LHCN-M2 (cell line): ENCODE results near the gene PAN3. TPM values are rescaled to one million over a fixed set of nuclear protein-coding genes. Genes with fewer than 3 reads are reported as not detected.
A peak's percentile ranks its signal among the peaks of the same experiment; 100 is the strongest.

Source experiments
- DNase-seq: peaks from one replicate; pipeline ENCODE4 v3.0.0-alpha.2; 2012; ENCODE audit warnings: low read depth
- total RNA-seq: library from RNA; depleted of rRNA; stranded (reverse); fragments of >200 nt; gene quantifications from 2 replicates; pipeline ENCODE4 v1.2.3, GENCODE V29; 2014

PAN3 gene
- total RNA-seq, 1 experiment from 2014 or later = 13.0 TPM

DNA sequence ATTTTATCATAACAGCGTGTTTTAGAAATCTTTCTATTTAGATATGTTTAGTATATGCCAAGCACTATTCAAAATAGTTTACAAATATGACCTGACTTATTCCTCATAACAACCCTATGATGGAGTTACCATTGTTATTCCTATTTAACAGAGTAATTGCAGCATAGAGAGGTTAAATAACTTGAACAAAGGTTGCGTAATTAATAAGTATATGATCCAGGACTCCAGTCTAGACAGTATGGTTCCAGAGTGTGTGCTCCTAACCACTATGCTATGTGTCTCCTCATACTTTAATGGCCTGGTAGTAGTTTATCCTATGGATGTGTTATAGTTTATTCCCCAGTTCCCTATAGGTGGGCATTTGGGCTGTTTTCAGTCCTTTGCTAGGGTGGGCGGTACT, 145.3 kb downstream of the PAN3 start:
- no peak for DNase-seq

DNA sequence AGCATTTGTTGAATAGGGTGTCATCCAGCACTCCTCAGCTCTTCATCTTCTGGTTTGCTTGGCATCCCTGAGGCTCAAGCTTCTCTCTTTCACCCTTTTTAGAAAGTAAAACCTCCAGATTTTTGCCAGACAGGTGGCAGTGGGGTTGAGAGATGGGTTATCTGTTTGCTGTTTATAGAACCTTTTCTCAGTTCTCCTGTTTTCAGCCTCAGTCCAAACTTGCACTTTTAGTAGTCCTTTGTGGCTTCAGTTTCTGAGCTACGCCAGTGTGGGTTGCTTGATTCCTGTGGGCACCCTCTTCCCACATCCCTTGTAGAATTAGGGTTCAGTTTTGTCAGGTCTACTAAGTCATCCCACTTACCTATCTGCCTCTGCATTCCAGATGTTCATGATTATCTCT, 147.9 kb downstream of the PAN3 start:
- no peak for DNase-seq

GRCh38 chr13:28297341-28297740, 159.0 kb downstream of the PAN3 start:
- DNase-seq = no peak

GRCh38 chr13:28299916-28300315, 161.6 kb downstream of the PAN3 start:
- no peak for DNase-seq

- DNase-seq = no peak
These were observed 163.5 kb downstream of the PAN3 start for GRCh38 chr13:28301839-28302238.

DNA sequence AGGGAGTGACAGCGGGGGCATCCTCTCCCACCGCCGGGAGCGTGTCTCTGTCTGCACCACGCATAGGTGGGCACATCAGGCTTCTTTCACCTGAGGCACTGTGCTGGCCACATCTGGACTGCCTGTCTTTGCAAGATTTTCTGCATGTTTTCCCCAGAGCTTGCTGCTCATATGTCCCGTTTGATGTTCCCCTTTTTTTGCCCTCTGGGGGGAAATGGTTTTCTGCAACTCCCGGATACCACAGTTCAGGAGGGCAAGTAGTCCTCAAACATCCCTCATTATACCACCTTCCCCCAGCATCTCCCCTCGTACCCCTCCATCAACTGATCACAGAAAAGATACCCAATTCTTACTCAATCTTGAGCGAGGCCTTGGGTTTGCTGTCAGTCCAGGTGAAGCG, 168.0 kb downstream of the PAN3 start:
- DNase-seq = no peak

- DNase-seq = peak; percentile 16
These were observed 175.2 kb downstream of the PAN3 start for GRCh38 chr13:28313579-28313978.

GRCh38 chr13:28314879-28315278, 176.5 kb downstream of the PAN3 start:
- DNase-seq = no peak

DNA sequence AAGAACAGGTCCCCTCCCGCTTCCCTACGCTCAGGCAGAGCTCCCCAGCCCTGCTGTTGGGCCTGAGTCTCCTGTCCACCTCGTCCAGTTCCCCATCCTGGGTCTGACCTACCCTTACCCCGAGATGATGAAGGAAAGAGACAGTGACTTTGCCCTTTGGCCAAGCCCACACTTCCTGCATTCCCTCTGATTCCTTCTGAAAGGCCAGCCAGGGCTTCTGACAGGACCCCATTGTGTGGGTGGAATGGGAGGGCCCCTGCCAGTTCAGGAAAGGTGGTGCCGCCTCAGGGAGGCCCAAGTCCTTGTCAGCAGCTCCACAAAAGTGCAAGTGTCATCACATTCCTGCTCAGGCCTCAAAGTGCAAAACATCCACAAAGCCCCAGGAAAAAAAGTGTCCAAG, 177.8 kb downstream of the PAN3 start:
- DNase-seq = no peak

DNA sequence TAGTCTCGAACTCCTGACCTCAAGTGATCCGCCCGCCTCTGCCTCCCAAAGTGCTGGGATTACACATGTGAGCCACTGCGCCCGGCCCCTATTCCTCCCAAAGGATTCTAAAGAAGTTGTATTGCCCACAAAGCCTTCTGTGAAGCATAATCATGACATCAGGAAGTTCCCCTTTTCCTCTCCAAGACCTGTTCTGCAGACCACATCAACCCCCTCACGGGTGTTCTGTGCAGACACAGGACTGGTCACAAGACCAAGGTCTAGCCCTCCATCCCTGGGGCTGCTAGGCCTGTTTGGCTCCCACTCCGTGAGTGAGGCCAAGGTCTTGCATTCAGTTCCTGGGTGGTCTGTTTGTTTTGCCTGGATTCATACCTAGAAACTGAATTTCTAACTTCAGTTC, 178.5 kb downstream of the PAN3 start:
- DNase-seq = no peak

- DNase-seq = no peak
These were observed 180.2 kb downstream of the PAN3 start for GRCh38 chr13:28318496-28318895.

DNA sequence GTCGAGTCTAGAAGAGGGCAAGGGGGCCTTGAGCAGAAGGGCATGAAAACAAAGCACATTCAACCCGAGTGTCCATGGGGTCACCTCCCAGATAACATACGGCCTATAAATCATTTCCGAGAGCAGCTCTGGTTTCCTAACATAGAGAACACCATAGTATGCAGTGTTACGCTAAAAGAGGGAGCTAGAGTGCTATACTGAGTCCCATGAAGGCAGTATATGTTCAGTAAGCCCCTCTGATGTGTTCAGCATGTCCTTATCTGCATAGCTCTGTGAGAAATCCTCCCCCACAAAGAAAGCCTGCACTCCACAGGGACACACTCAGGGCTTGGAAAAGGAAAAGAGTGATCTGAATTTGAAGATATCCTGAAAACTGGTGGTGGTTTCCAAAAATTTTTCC, 181.2 kb downstream of the PAN3 start:
- no peak for DNase-seq

DNA sequence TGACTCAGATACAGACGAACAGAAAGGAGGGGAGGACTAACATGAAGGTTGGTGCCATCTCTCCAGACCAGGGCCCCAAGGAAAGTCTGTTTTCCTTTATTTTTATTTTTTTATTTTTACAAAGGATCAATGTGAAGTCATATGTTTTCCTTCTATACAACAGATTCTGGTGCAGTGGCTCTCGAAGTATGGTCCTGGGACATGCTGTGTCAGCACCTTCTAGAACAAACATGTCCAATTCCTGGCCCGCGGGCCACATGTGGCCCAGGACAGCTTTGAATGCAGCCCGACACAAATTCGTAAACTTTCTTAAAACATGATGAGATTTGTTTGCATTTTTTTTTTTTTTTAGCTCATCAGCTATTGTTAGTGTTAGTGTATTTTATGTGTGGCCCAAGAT, 181.9 kb downstream of the PAN3 start:
- DNase-seq = no peak

DNA sequence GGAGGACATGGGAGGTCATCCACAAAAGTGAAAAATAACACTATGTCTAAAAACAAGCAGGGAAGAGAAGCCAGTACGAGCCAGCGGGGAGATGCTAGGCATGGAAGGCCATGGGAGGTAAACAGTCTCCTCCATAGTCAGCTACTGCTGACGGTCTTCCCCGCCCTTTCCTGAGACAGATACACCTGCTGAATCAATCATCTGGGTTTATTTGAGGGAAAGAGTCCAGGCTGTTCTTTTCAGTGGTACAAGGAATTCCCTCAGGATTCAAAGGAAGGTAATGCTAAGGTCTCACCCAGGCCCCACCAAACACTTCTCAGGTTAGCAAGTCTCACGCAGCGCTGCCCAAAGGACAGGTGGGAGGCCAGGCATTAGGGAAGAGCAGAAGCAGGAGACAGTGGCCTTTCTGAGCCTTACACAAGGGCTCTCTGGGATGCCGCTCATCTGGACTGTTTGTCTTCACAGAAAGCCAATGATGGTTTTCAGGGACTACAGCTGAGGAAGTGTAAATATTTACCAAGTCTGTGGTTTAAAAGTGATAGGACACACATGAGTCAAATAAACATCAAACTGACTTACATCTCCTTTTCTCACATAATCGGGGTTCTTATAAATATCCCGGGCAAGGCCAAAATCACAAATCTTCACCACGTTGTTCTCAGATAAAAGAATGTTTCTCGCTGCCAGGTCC, 182.7 kb downstream of the PAN3 start:
- DNase-seq = no peak

- no peak for DNase-seq
These were observed 183.4 kb downstream of the PAN3 start for GRCh38 chr13:28321756-28322155.

GRCh38 chr13:28322256-28322905, 184.0 kb downstream of the PAN3 start:
- DNase-seq = no peak

- peak; percentile 45 for DNase-seq
These were observed 185.9 kb downstream of the PAN3 start for GRCh38 chr13:28324181-28324789.

- DNase-seq = no peak
These were observed 186.7 kb downstream of the PAN3 start for GRCh38 chr13:28325022-28325421.

DNA sequence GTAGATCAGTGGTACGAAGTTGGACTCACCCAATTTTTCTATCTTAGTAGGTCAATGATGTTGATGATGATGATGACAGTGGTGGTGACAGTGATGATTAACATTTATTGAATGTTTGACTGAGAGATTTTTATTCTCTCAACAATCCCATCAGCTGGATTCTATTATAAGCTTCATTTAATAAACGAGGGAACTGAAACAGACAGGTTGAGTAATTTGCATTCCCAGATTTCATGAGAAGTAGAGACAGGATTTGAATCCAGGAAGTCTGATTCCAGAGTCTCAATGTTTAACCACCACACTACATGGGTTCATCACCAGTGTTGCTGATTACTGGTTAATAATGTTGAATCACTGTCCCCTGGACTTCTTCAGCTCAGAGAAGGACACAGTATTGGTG, 187.7 kb downstream of the PAN3 start:
- no peak for DNase-seq

DNA sequence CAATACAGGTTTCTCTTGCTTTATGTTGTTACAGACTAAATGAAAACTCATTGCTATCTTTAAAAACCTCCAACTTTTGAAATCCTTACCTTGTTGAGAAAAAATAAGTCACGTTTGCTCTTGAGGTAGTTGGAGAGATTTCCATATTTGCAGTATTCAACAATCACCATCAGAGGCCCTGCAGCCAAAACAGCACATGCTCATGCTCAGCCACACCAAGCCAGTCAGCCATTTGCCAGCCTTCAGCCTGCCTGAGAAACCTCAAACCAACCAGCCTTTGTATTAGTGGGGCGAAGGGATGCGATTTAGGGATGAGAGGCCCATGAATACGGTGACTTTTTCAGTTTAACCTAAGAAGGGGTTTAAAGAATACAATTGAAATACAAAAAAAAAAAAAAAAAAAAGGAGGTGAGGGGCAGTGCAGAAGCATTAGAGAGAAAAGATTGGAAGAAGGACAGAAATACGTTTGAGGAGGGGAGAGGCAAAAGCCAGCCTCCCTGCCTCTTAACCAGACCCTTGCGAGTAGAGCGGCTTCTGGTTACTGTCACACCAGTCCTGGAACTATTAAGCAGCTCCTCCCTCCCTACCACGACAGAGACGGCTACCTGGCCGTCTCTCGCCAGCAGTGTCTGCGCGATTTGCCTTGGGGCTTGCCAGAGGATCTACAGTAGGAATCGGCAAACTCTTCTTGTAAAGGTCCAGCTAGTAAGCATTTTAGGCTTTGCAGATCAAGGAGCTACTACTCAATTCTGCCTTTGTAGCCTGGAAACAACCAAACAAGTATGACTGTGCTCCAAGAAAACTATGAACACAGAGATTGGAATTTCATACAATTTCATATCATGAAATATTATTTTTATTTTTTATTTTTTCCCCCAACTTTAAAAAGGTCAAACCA, 189.3 kb downstream of the PAN3 start:
- no peak for DNase-seq

GRCh38 chr13:28328271-28328607, 189.9 kb downstream of the PAN3 start:
- DNase-seq = no peak
